Fibroblast of mammary gland (primary cell): ENCODE results near the gene NR2F6.

Experiments used
- DNase-seq: peaks from one replicate; pipeline ENCODE4 v3.0.0-alpha.2; 2010; ENCODE audit warnings: low read depth
- H3K4me3 ChIP-seq: 2 replicates; pipeline ENCODE4 v1.5.1; 2011; ENCODE audit warnings: low read depth, mild to moderate bottlenecking, low read length, moderate library complexity; ENCODE audit not compliant: control insufficient read depth
- TF ChIP-seq, protein P1 (sequence below): conservative IDR thresholded peaks from 2 replicates; pipeline ENCODE4 v1.5.1; 2011; ENCODE audit warnings: low read depth, low read length, inconsistent platforms; ENCODE audit not compliant: control insufficient read depth, insufficient read depth

The NR2F6 gene

DNA sequence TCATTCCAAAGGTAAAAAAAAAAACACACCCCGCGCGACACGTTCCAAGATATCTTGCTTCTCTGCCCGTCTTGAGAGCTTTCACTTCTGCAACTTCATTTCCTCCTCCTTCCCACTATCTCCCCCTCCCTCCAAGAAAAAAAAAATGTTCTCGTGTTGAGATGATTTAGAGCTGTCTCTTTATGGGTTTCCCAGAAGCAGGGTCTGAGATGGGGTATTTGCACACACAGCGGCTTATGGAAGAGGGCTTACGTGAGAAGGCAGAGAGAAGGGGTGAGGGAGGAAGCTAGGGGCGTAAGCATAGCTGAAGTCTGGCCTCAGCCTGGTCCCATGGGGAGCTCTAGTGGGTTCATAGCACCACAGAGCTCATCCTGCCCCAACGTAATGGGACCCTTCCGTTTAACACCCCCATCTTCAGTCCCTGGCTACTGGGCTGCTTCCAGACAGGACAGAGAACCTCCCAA lies 61.8 kb downstream of the NR2F6 start:
- DNase-seq, result no peak
- H3K4me3 ChIP-seq, result no peak overlapping the region
- TF ChIP-seq, protein P1, sequence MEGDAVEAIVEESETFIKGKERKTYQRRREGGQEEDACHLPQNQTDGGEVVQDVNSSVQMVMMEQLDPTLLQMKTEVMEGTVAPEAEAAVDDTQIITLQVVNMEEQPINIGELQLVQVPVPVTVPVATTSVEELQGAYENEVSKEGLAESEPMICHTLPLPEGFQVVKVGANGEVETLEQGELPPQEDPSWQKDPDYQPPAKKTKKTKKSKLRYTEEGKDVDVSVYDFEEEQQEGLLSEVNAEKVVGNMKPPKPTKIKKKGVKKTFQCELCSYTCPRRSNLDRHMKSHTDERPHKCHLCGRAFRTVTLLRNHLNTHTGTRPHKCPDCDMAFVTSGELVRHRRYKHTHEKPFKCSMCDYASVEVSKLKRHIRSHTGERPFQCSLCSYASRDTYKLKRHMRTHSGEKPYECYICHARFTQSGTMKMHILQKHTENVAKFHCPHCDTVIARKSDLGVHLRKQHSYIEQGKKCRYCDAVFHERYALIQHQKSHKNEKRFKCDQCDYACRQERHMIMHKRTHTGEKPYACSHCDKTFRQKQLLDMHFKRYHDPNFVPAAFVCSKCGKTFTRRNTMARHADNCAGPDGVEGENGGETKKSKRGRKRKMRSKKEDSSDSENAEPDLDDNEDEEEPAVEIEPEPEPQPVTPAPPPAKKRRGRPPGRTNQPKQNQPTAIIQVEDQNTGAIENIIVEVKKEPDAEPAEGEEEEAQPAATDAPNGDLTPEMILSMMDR, result no peak

DNA sequence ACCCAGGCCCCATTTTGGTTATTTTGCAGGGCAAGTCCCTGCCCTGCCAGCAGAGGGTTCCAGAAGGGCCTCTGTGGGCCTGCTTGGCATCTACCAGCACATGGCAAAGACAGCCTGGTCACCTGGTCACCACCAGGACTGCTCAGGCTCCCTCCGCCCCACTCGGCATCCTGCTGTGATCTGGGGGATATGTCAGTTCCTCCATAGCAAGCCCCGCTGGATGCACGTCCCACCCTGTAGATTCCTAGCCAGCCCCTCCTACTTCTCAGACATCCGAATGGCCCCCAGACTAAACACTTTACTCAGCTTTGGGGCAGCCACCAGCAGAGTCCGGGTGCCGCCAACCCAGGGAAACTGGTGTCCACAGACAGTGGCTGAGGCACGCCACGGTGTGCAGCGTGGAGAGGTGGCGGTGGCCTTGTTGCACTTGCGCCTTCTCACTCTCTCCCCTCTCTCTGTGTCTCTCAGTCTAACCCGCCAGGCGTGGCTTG lies 62.4 kb downstream of the NR2F6 start:
- DNase-seq, result no peak
- no peak overlapping the region for H3K4me3 ChIP-seq
- TF ChIP-seq, protein P1, result no peak
